WERI-Rb-1 (cell line): ENCODE measurements around the gene CETP.
"Not testable (repeated sequence)": the region's sequence is repeated elsewhere in the genome, so short reads cannot be mapped to it uniquely, and the experiment has no call there.

ENCODE experiments used
- DNase-seq: peaks from one replicate; pipeline ENCODE4 v3.0.0-alpha.2; 2020
- H3K27ac ChIP-seq: fragments of 250-450 bp; sonication (Bioruptor Pico); 2 replicates; pipeline ENCODE4 v1.5.1; 2020; ENCODE audit warnings: mild to moderate bottlenecking, moderate library complexity
- H3K27me3 ChIP-seq: fragments of 250-450 bp; sonication (Bioruptor Pico); 2 replicates; pipeline ENCODE4 v1.5.1; 2021; ENCODE audit warnings: mild to moderate bottlenecking, low read depth, moderate library complexity; ENCODE audit not compliant: insufficient read depth, severe bottlenecking
- H3K36me3 ChIP-seq: fragments of 250-450 bp; sonication (Bioruptor Pico); 2 replicates; pipeline ENCODE4 v1.5.1; 2020; ENCODE audit warnings: mild to moderate bottlenecking, moderate library complexity
- H3K4me3 ChIP-seq: 2 replicates; pipeline ENCODE4 v1.5.1; 2011; ENCODE audit warnings: low read depth, mild to moderate bottlenecking, control low read depth, low read length
- H3K9me3 ChIP-seq: fragments of 250-450 bp; sonication (Bioruptor Pico); 2 replicates; pipeline ENCODE4 v1.5.1; 2021; ENCODE audit warnings: mild to moderate bottlenecking, moderate library complexity; ENCODE audit not compliant: severe bottlenecking
- CTCF ChIP-seq: IDR thresholded peaks from 2 replicates; pipeline ENCODE4 v1.5.1; 2011; ENCODE audit warnings: low read depth, mild to moderate bottlenecking, control low read depth, inconsistent platforms, low read length

Gene CETP

DNA sequence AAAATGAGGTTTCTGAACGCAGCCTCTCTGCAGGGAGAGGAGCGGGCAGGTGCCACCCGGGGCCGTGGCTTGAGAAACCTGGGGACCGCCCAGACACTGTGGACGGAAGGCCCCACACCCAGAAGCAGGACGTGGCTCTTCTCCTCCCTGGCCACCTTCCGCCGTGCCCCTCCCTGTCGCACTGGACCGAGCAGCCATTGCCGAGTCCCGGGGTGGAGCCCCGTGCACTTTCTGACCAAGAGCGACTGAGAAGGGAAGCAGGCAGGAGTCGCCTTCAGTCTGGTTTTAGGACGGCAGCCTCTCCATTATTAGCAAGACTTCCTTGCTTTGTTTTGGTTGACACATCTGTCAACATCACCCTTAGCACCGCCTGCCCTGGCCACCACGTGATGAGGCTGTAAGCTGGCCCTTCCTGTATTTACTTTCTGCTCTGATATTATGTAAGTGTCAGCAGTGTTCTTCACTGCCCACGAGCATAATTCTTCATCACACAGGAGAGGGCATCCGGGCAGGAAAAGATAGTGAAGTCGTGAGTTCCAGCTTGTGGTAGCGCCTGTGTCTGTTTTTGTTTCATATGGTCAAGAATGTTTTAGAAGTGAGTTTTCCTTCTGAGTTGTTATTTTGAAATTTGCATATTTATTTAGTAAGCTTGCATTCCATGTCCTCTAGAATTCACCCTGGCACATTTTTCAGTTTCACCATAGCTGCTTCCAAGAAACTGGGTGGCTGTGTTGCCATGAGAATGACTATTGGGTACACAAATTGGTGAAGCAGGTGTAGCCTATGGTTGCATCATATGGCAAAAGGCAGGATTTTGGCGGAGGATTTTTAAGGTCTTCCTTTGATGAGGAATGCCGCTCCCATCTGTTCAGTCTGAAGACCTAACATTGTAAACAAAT is 28.8 kb upstream of the CETP start:
- Histone ChIP-seq H3K36me3 (peaks cover 49% of the 10 kb centered on the region), H3K4me3 (peak overlapping the region; percentile 66), H3K27me3 (no peaks in the 10 kb centered on the region), H3K27ac (peak overlapping the region; percentile 96), H3K9me3 (no peaks in the 10 kb centered on the region)
- TF ChIP-seq CTCF: no peak
- peak; percentile 41 for DNase-seq

- TF ChIP-seq CTCF: no peak
- H3K27me3 ChIP-seq: no peaks in the 10 kb centered on the region
- H3K27ac ChIP-seq: no peak overlapping the region
- H3K36me3 ChIP-seq: peaks cover 60% of the 10 kb centered on the region
- DNase-seq: no peak
- H3K4me3 ChIP-seq: no peak overlapping the region; the same call in 1 of the 2 replicates
- H3K9me3 ChIP-seq: no peaks in the 10 kb centered on the region
These were observed 27.7 kb upstream of the CETP start for GRCh38 chr16:56933828-56934598.

- not testable (repeated sequence) for DNase-seq, H3K27me3 ChIP-seq, H3K4me3 ChIP-seq, H3K27ac ChIP-seq, H3K9me3 ChIP-seq
- peaks cover 66% of the 10 kb centered on the region for H3K36me3 ChIP-seq
These were observed 27.1 kb upstream of the CETP start for GRCh38 chr16:56934599-56935145.

DNA sequence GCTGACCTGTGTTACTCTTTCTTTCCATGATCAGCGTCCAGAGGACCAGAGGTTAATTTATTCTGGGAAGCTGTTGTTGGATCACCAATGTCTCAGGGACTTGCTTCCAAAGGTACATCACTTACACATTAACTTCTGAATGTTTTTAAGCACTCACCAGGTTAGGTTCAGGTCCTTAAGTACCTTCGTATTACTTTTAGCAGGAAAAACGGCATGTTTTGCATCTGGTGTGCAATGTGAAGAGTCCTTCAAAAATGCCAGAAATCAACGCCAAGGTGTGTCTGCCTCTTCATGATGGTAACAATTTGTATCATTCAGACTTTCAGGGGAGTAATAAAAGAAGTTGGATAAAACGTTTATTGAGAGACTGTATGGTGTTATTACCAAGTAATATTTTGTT is 26.5 kb upstream of the CETP start:
- Histone ChIP-seq H3K27ac (no peak overlapping the region), H3K27me3 (no peaks in the 10 kb centered on the region), H3K36me3 (peaks cover 72% of the 10 kb centered on the region), H3K9me3 (no peaks in the 10 kb centered on the region), H3K4me3 (no peak overlapping the region)
- no peak for DNase-seq
- TF ChIP-seq CTCF: no peak

GRCh38 chr16:56936491-56936890 is 25.3 kb upstream of the CETP start:
- Histone ChIP-seq H3K36me3 (peaks cover 85% of the 10 kb centered on the region), H3K9me3 (no peaks in the 10 kb centered on the region), H3K27ac (no peak overlapping the region), H3K4me3 (no peak overlapping the region), H3K27me3 (no peaks in the 10 kb centered on the region)
- TF ChIP-seq CTCF: no peak
- DNase-seq: no peak

DNA sequence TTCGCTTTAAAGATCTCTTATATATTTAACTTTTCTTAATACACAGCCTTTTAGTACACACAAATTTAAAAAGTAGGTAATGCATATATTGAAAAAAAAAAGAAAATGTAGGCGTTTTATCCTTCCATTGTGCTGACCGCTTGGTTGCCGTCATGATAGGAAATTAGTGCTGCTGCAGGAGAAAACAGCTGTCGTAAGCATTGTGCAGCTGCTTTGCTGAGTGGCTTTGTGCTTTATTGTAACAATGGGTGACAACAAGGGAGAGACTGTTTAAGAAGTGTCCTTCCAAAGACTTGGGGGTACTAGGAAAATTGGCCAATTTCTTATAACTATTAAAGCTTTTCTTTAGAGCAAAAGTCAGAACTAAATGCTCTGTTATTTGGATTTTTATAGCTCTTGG is 24.8 kb upstream of the CETP start:
- Histone ChIP-seq H3K27me3 (no peaks in the 10 kb centered on the region), H3K27ac (no peak overlapping the region), H3K36me3 (peaks cover 89% of the 10 kb centered on the region), H3K4me3 (no peak overlapping the region), H3K9me3 (no peaks in the 10 kb centered on the region)
- no peak for TF ChIP-seq CTCF
- DNase-seq: no peak
